ENCODE results near the gene YIF1A.

The YIF1A gene

DNA sequence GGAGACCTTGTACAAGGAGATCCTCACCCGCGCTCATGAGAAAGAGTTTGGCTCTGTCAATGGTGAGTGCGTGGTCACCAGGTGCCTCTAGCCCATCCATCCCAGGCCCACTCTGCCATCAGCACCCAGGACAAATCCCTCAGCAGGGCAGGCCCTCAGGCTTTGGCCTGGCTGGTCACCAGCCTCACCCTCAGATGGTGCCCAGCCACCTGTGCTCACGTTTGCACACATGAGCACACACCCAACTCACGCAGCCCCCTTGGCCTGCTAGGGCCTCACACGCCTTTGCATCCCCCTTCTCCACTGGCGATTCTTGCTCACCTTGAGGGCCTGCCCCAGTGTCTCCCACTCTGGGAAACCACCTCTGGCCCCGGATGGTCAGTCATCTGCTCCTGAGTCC lies 24.6 kb downstream of the YIF1A start:
- TF ChIP-seq, protein P1, sequence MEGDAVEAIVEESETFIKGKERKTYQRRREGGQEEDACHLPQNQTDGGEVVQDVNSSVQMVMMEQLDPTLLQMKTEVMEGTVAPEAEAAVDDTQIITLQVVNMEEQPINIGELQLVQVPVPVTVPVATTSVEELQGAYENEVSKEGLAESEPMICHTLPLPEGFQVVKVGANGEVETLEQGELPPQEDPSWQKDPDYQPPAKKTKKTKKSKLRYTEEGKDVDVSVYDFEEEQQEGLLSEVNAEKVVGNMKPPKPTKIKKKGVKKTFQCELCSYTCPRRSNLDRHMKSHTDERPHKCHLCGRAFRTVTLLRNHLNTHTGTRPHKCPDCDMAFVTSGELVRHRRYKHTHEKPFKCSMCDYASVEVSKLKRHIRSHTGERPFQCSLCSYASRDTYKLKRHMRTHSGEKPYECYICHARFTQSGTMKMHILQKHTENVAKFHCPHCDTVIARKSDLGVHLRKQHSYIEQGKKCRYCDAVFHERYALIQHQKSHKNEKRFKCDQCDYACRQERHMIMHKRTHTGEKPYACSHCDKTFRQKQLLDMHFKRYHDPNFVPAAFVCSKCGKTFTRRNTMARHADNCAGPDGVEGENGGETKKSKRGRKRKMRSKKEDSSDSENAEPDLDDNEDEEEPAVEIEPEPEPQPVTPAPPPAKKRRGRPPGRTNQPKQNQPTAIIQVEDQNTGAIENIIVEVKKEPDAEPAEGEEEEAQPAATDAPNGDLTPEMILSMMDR (IDR thresholded peaks at IDR 0.05), result no peak
- Histone ChIP-seq H3K27ac (no peak overlapping the region), H3K4me3 (no peak overlapping the region)
- no peak for DNase-seq (ENCODE audit: low spot score)

GRCh38 chr11:66263785-66264184 lies 25.2 kb downstream of the YIF1A start:
- no peak overlapping the region for H3K4me3 ChIP-seq
- no peak overlapping the region for H3K27ac ChIP-seq
- TF ChIP-seq, protein P1 (IDR thresholded peaks at IDR 0.05), result no peak
- DNase-seq (ENCODE audit: low spot score), result no peak

DNA sequence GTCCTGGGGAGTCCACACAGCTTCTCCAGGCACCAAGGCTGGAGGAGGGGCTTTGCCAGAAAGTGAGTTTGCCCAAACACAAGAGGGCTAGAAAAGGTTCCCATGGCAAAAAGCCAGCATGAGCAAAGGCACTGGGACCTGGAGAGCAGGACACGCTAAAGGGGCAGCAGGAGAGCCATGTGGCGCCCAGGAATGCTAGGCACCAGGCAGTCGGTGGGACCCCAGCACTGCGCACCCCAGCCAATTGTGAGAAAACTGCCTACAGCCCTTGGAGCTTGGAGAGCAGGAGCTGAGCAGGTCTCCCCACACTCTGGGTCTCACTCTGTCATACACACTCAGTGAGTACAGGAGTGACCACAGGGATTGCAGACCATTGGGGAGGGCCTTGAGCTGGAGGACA lies 25.7 kb downstream of the YIF1A start:
- no peak overlapping the region for H3K27ac ChIP-seq
- no peak overlapping the region for H3K4me3 ChIP-seq
- TF ChIP-seq, protein P1 (IDR thresholded peaks at IDR 0.05), result no peak
- DNase-seq (ENCODE audit: low spot score), result no peak

DNA sequence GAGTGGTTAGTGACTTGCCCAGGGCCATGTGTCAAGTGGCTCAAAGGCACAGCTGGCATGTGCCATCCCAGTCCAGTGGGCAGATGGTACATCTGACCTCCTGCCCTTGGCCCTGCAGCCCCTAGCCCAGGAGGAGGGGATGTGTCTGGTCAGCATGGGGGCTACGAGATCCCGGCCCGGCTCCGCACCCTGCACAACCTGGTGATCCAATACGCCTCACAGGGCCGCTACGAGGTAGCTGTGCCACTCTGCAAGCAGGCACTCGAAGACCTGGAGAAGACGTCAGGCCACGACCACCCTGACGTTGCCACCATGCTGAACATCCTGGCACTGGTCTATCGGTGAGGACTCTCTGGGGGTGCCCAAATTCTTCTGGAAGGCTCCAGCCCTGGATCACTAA lies 26.2 kb downstream of the YIF1A start:
- TF ChIP-seq, protein P1 (IDR thresholded peaks at IDR 0.05), result no peak
- no peak overlapping the region for H3K4me3 ChIP-seq
- DNase-seq (ENCODE audit: low spot score), result no peak
- H3K27ac ChIP-seq, result no peak overlapping the region

GRCh38 chr11:66262191-66262590 lies 26.8 kb downstream of the YIF1A start:
- no peak for DNase-seq (ENCODE audit: low spot score)
- TF ChIP-seq, protein P1 (IDR thresholded peaks at IDR 0.05), result no peak
- Histone ChIP-seq H3K27ac (no peak overlapping the region), H3K4me3 (no peak overlapping the region)

GRCh38 chr11:66261578-66261977 lies 27.4 kb downstream of the YIF1A start:
- Histone ChIP-seq H3K27ac (no peak overlapping the region), H3K4me3 (no peak overlapping the region)
- TF ChIP-seq, protein P1 (IDR thresholded peaks at IDR 0.05), result no peak
- DNase-seq (ENCODE audit: low spot score), result no peak

GRCh38 chr11:66259956-66260355 lies 29.0 kb downstream of the YIF1A start:
- no peak overlapping the region for H3K27ac ChIP-seq
- TF ChIP-seq, protein P1 (IDR thresholded peaks at IDR 0.05), result no peak
- H3K4me3 ChIP-seq, result no peak overlapping the region
- no peak for DNase-seq (ENCODE audit: low spot score)

Measured in coronary artery (tissue), 2 donors.